OCI-LY3 (cell line): ENCODE results near the gene MAP1LC3B2.

Source experiments
- H2AFZ ChIP-seq: fragments of 200-600, 300-600 bp; shearing (Covaris generic); 2 replicates; pipeline ENCODE4 v1.6.0; 2014; ENCODE audit warnings: antibody characterized with exemption, low read depth, low read length
- H3K27ac ChIP-seq: fragments of 200-600, 300-600 bp; sonication (generic); 2 replicates; pipeline ENCODE4 v1.5.1; 2014; ENCODE audit warnings: mild to moderate bottlenecking, low read length, moderate library complexity, mixed read lengths
- H3K27me3 ChIP-seq: fragments of 200-600, 300-600 bp; sonication (generic); 2 replicates; pipeline ENCODE4 v1.6.1; 2014; ENCODE audit warnings: low read depth, low read length, mixed read lengths
- H3K36me3 ChIP-seq: fragments of 200-600, 300-600 bp; sonication (generic); replicated peaks from 2 replicates; pipeline ENCODE3; 2014; ENCODE audit warnings: low read depth, low read length, mixed read lengths
- H3K4me1 ChIP-seq: fragments of 300-600, 200-600 bp; sonication (generic); 2 replicates; pipeline ENCODE4 v1.6.1; 2014; ENCODE audit warnings: low read length, mixed read lengths
- H3K4me2 ChIP-seq: fragments of 200-600, 300-600 bp; sonication (generic); 2 replicates; pipeline ENCODE4 v1.6.1; 2014; ENCODE audit warnings: low read length, mixed read lengths
- H3K4me3 ChIP-seq: fragments of 300-600, 200-600 bp; sonication (generic); 2 replicates; pipeline ENCODE4 v1.5.1; 2014; ENCODE audit warnings: antibody characterized with exemption, mild to moderate bottlenecking, low read length, moderate library complexity
- H3K79me2 ChIP-seq: fragments of 300-600, 200-600 bp; shearing (Covaris generic); 2 replicates; pipeline ENCODE4 v1.6.1; 2014; ENCODE audit warnings: mild to moderate bottlenecking, low read length, mixed read lengths
- H3K9ac ChIP-seq: fragments of 300-600, 200-600 bp; shearing (Covaris generic); 2 replicates; pipeline ENCODE4 v1.6.0; 2014; ENCODE audit warnings: mild to moderate bottlenecking, low read length, moderate library complexity
- H3K9me3 ChIP-seq: fragments of 200-600, 300-600 bp; shearing (Covaris generic); 2 replicates; pipeline ENCODE4 v1.6.1; 2014; ENCODE audit warnings: low read length, mixed read lengths; ENCODE audit not compliant: insufficient read depth
- H4K20me1 ChIP-seq: fragments of 200-600, 300-600 bp; sonication (generic); 2 replicates; pipeline ENCODE4 v1.6.1; 2016; ENCODE audit warnings: low read length, mixed read lengths; ENCODE audit not compliant: insufficient read depth
- CTCF ChIP-seq: fragments of 200-600, 300-600 bp; sonication (generic); IDR thresholded peaks from 2 replicates; pipeline ENCODE4 v1.5.1; 2014; ENCODE audit warnings: antibody characterized with exemption, low read length, low read depth
- EZH2phosphoT487 ChIP-seq: fragments of 200-600 bp; shearing (Covaris generic); IDR thresholded peaks from 2 replicates; pipeline ENCODE4 v1.6.1; 2018; ENCODE audit warnings: antibody characterized with exemption, mixed run types, low read depth

The MAP1LC3B2 gene

GRCh38 chr12:116559162-116559935 is at the start of gene MAP1LC3B2:
MAP1LC3B2 (plus strand) TSS chr12:116559381; CDS start chr12:116575943, 16,562 bp downstream.
- peak within 1 kb of the TSS; percentile 71 for H3K9ac ChIP-seq
- peaks cover 1% of the 10 kb centered on the region for H3K36me3 ChIP-seq
- TF ChIP-seq EZH2phosphoT487 (peak; percentile 85), CTCF (no peak)
- peaks cover 19% of the 10 kb centered on the region for H3K27me3 ChIP-seq
- peak within 1 kb of the TSS; percentile 62; the same call in 1 of the 2 replicates for H2AFZ ChIP-seq
- H3K9me3 ChIP-seq = 0 out of 2 replicates have a peak, but pooled peaks cover 2% of the 10 kb centered on the region
- H3K4me2 ChIP-seq = peak within 1 kb of the TSS; percentile 90
- no peaks in the 10 kb centered on the region for H3K79me2 ChIP-seq
- H3K4me1 ChIP-seq = peaks cover 38% of the 10 kb centered on the region
- H4K20me1 ChIP-seq = no peaks in the 10 kb centered on the region
- H3K27ac ChIP-seq = peak within 1 kb of the TSS; percentile 99
- peak within 1 kb of the TSS; percentile 70 for H3K4me3 ChIP-seq

GRCh38 chr12:116513944-116514343 is 45.2 kb upstream of the MAP1LC3B2 start:
- Histone ChIP-seq H3K9ac (no peak overlapping the region), H4K20me1 (no peaks in the 10 kb centered on the region), H3K4me1 (peaks cover 14% of the 10 kb centered on the region), H3K36me3 (no peaks in the 10 kb centered on the region), H3K9me3 (peaks cover 3% of the 10 kb centered on the region; the same call in 1 of the 2 replicates), H3K27ac (no peak overlapping the region), H2AFZ (no peak overlapping the region), H3K4me3 (no peak overlapping the region), H3K27me3 (peaks cover 26% of the 10 kb centered on the region; the same call in 1 of the 2 replicates), H3K4me2 (no peak overlapping the region), H3K79me2 (no peaks in the 10 kb centered on the region)
- TF ChIP-seq CTCF = no peak
- no peak for TF ChIP-seq EZH2phosphoT487

GRCh38 chr12:116515684-116516083 is 43.5 kb upstream of the MAP1LC3B2 start:
- Histone ChIP-seq H3K4me1 (peaks cover 17% of the 10 kb centered on the region), H3K79me2 (no peaks in the 10 kb centered on the region), H3K9me3 (peaks cover 3% of the 10 kb centered on the region; the same call in 1 of the 2 replicates), H2AFZ (no peak overlapping the region), H3K36me3 (no peaks in the 10 kb centered on the region), H3K27ac (no peak overlapping the region), H3K27me3 (peaks cover 31% of the 10 kb centered on the region; the same call in 1 of the 2 replicates), H3K4me3 (no peak overlapping the region), H3K9ac (no peak overlapping the region), H4K20me1 (no peaks in the 10 kb centered on the region), H3K4me2 (no peak overlapping the region)
- TF ChIP-seq CTCF = no peak
- no peak for TF ChIP-seq EZH2phosphoT487

- H3K4me1 ChIP-seq = peaks cover 17% of the 10 kb centered on the region
- no peaks in the 10 kb centered on the region for H3K79me2 ChIP-seq
- H3K27ac ChIP-seq = no peak overlapping the region
- no peak overlapping the region for H3K9ac ChIP-seq
- H3K9me3 ChIP-seq = peaks cover 3% of the 10 kb centered on the region; the same call in 1 of the 2 replicates
- no peaks in the 10 kb centered on the region for H4K20me1 ChIP-seq
- H2AFZ ChIP-seq = no peak overlapping the region
- H3K27me3 ChIP-seq = peaks cover 34% of the 10 kb centered on the region; the same call in 1 of the 2 replicates
- no peak overlapping the region for H3K4me3 ChIP-seq
- H3K36me3 ChIP-seq = no peaks in the 10 kb centered on the region
- no peak for TF ChIP-seq CTCF
- no peak for TF ChIP-seq EZH2phosphoT487
- no peak overlapping the region for H3K4me2 ChIP-seq
Measured at GRCh38 chr12:116516657-116517056, 42.5 kb upstream of the MAP1LC3B2 start.
